Activated T-helper 1 cell treated with anti-CD3 and anti-CD28 coated beads, Interleukin-2, amount 50 U/mL, for 16 hours (primary cell): ENCODE measurements around the gene CD1D.

ENCODE experiments used
- DNase-seq, 2 donors: peaks; one replicate each; pipeline ENCODE4 v3.0.0-alpha.2; 2020; ENCODE audit warnings: low read depth in 1 of 2, low spot score in 1 of 2

The CD1D gene

GRCh38 chr1:158180741-158181576 is at the start of gene CD1D:
CD1D (plus strand) TSS chr1:158180895; CDS start chr1:158181102, 207 bp downstream.
- DNase-seq: no peak

GRCh38 chr1:158131217-158131616 is 49.5 kb upstream of the CD1D start:
- DNase-seq: no peak

GRCh38 chr1:158140764-158141192 is 39.9 kb upstream of the CD1D start:
- no peak for DNase-seq

GRCh38 chr1:158145173-158145719 is 35.4 kb upstream of the CD1D start:
- no peak for DNase-seq

- DNase-seq: no peak
Measured at GRCh38 chr1:158146165-158146564, 34.5 kb upstream of the CD1D start.

GRCh38 chr1:158146739-158147138 is 34.0 kb upstream of the CD1D start:
- DNase-seq: no peak

GRCh38 chr1:158147401-158147800 is 33.3 kb upstream of the CD1D start:
- no peak for DNase-seq

- no peak for DNase-seq
Measured at GRCh38 chr1:158147869-158148268, 32.8 kb upstream of the CD1D start.

- DNase-seq: no peak
Measured at GRCh38 chr1:158148468-158148867, 32.2 kb upstream of the CD1D start.

- no peak for DNase-seq
Measured at GRCh38 chr1:158149175-158149574, 31.5 kb upstream of the CD1D start.

GRCh38 chr1:158149577-158150269 is 31.0 kb upstream of the CD1D start:
- DNase-seq: peak; percentile 26 to 49

GRCh38 chr1:158150523-158150922 is 30.2 kb upstream of the CD1D start:
- no peak for DNase-seq

- DNase-seq: no peak
Measured at GRCh38 chr1:158153179-158153578, 27.5 kb upstream of the CD1D start.

GRCh38 chr1:158153746-158154444 is 26.8 kb upstream of the CD1D start:
- no peak for DNase-seq

- no peak for DNase-seq
Measured at GRCh38 chr1:158154501-158154900, 26.2 kb upstream of the CD1D start.

GRCh38 chr1:158155673-158156072 is 25.0 kb upstream of the CD1D start:
- DNase-seq: no peak

- no peak for DNase-seq
Measured at GRCh38 chr1:158159597-158159996, 21.1 kb upstream of the CD1D start.

- no peak for DNase-seq
Measured at GRCh38 chr1:158161446-158161845, 19.2 kb upstream of the CD1D start.

GRCh38 chr1:158163000-158163947 is 17.4 kb upstream of the CD1D start:
- DNase-seq: no peak

- no peak for DNase-seq
Measured at GRCh38 chr1:158169105-158169504, 11.6 kb upstream of the CD1D start.
